ENCODE measurements around the gene PARP11. TPM values are rescaled to one million over a fixed set of nuclear protein-coding genes. Genes with fewer than 3 reads are reported as not detected.

The PARP11 gene
- total RNA-seq, 4 donors from 2014 or later = 4.5 to 6.2 (median 5.0) TPM

DNA sequence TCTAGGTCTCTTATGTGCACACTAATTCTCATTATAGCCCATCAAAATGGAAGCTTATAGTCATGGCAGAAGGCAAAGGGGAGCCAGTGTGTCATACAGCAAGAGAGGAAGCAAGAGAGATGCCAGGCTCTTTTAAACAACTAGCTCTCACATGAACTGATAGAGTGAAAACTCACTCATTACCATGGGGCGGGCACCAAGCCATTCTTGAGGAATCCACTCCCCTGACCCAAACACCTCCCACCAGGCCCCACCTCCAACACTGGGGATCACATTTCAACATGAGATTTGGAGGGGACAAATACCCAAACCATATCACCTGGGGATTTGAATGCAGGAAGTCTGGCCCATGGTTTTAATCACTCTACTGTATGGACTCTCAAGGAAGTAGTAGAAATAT, 83.4 kb downstream of the PARP11 start:
- no peak for TF ChIP-seq POLR2AphosphoS5 (IDR thresholded peaks at IDR 0.05)
- TF ChIP-seq, protein P1, sequence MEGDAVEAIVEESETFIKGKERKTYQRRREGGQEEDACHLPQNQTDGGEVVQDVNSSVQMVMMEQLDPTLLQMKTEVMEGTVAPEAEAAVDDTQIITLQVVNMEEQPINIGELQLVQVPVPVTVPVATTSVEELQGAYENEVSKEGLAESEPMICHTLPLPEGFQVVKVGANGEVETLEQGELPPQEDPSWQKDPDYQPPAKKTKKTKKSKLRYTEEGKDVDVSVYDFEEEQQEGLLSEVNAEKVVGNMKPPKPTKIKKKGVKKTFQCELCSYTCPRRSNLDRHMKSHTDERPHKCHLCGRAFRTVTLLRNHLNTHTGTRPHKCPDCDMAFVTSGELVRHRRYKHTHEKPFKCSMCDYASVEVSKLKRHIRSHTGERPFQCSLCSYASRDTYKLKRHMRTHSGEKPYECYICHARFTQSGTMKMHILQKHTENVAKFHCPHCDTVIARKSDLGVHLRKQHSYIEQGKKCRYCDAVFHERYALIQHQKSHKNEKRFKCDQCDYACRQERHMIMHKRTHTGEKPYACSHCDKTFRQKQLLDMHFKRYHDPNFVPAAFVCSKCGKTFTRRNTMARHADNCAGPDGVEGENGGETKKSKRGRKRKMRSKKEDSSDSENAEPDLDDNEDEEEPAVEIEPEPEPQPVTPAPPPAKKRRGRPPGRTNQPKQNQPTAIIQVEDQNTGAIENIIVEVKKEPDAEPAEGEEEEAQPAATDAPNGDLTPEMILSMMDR (IDR thresholded peaks at IDR 0.05) = no peak
- TF ChIP-seq EP300 (IDR thresholded peaks at IDR 0.05; ENCODE audit: low read depth) = no peak
- TF ChIP-seq POLR2A (IDR thresholded peaks at IDR 0.05) = no peak
- Histone ChIP-seq H3K9me3 (no peaks in the 10 kb centered on the region), H3K4me3 (no peak overlapping the region), H3K27me3 (no peaks in the 10 kb centered on the region), H3K36me3 (no peaks in the 10 kb centered on the region), H3K27ac (no peak overlapping the region), H3K4me1 (no peaks in the 10 kb centered on the region)
- DNase-seq = no peak
- in situ Hi-C loops (cut with MboI; ENCODE audit: low pct_ligation_motif_present in 1 of 4, low pct_unique_long_range_greater_than_20kb in 1 of 4, low sequenced_read_pairs in 3 of 4) (loop anchor here in 3 of 4 donors (10.0 to 25.0 kb wide), 2 partner anchors 495 to 503 kb away; no protein-coding TSS in a partner anchor), intact Hi-C loops (cut with DNase I; ENCODE audit: low total_unique reads) (no loop called here)
- 75 to 100% methylated on average over 1 of the region's 1 CpG for WGBS, 2 donors (ENCODE audit: low coverage in 1 of 2)

DNA sequence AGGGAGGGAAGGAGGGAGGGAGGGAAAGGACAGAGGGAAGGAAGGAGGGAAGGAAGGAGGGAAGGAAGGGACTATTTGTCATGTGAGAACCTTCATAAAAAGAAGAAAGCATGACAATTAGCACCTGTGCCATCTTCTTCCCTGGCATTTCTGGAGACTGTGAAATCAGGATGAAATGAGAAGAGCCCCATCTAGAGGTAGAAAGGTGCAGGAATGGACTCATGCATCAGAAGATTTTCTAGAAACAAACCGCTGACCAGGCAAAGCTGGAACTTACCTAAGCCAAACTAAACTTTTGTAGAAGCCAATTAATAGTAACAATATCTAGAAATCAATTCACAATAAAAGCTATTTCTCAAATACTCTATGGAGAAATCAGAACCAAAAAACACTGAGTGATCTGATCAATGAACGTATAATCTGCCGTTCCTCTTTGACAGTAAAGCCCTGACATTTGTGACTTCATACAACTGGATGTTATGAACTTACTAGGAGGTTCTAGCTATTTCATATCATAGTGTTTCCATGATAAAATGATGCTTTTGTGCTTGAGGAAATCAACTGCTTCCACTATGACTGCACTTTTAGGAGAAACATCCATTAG, 95.9 kb downstream of the PARP11 start:
- Histone ChIP-seq H3K4me3 (no peak overlapping the region), H3K9me3 (no peaks in the 10 kb centered on the region), H3K36me3 (no peaks in the 10 kb centered on the region), H3K27me3 (no peaks in the 10 kb centered on the region), H3K4me1 (no peaks in the 10 kb centered on the region), H3K27ac (no peak overlapping the region)
- WGBS, 2 donors (ENCODE audit: low coverage in 1 of 2) = 54 to 65% methylated on average over 3 of the region's 3 CpGs
- DNase-seq = no peak
- in situ Hi-C loops (cut with MboI; ENCODE audit: low pct_ligation_motif_present in 1 of 4, low pct_unique_long_range_greater_than_20kb in 1 of 4, low sequenced_read_pairs in 3 of 4) (loop anchor here in 3 of 4 donors (5.0 to 25.0 kb wide), 3 partner anchors 113 to 490 kb away; no protein-coding TSS in a partner anchor), intact Hi-C loops (cut with DNase I; ENCODE audit: low total_unique reads) (loop anchor here (10.0 kb wide), 1 partner anchor 473 kb away; no protein-coding TSS in a partner anchor)
- TF ChIP-seq, protein P1 (IDR thresholded peaks at IDR 0.05) = peak; percentile 58 to 75 (median 67)
- TF ChIP-seq EP300 (IDR thresholded peaks at IDR 0.05; ENCODE audit: low read depth) = no peak

DNA sequence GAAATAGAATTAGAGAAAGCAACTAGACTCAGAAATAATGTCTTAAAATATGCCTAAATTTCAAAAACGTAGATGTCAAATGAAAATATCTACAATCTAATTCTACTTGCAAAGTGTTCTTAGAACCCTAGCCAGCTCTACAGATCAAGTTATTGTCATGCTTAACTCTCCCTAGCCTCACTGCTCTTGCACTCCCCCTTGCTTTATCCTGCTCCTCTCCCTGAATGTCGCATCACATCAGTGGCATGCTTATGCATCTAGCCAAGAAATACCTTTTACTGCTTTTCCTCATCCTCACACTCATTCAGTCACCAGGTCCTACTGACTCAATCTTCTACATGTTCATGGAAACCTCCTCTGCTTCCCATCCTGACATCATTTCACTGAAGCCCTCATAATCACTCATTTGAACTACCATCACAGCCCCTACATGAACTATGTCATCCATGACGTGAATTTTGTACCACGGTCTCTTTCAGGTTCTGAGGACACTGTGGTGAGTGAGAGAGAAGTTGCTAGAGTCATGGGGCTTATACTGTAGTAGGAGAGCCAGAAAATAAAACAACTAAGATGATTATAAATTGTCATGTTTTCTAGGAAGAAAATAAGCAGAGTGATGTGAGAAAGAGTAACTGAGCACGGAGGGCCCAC, 97.7 kb downstream of the PARP11 start:
- Histone ChIP-seq H3K27ac (no peak overlapping the region), H3K27me3 (no peaks in the 10 kb centered on the region), H3K4me3 (no peak overlapping the region), H3K4me1 (no peaks in the 10 kb centered on the region), H3K36me3 (no peaks in the 10 kb centered on the region), H3K9me3 (no peaks in the 10 kb centered on the region)
- intact Hi-C loops (cut with DNase I; ENCODE audit: low total_unique reads) (loop anchor here (10.0 kb wide), 1 partner anchor 471 kb away; no protein-coding TSS in a partner anchor), in situ Hi-C loops (cut with MboI; ENCODE audit: low pct_ligation_motif_present in 1 of 4, low pct_unique_long_range_greater_than_20kb in 1 of 4, low sequenced_read_pairs in 3 of 4) (loop anchor here in 3 of 4 donors (5.0 to 25.0 kb wide), 3 partner anchors 111 to 488 kb away; no protein-coding TSS in a partner anchor)
- TF ChIP-seq, protein P1 (IDR thresholded peaks at IDR 0.05) = no peak
- no peak for TF ChIP-seq EP300 (IDR thresholded peaks at IDR 0.05; ENCODE audit: low read depth)
- TF ChIP-seq POLR2AphosphoS5 (IDR thresholded peaks at IDR 0.05) = no peak
- no peak for DNase-seq
- WGBS, 2 donors (ENCODE audit: low coverage in 1 of 2) = 76 to 84% methylated on average over 5 of the region's 5 CpGs

DNA sequence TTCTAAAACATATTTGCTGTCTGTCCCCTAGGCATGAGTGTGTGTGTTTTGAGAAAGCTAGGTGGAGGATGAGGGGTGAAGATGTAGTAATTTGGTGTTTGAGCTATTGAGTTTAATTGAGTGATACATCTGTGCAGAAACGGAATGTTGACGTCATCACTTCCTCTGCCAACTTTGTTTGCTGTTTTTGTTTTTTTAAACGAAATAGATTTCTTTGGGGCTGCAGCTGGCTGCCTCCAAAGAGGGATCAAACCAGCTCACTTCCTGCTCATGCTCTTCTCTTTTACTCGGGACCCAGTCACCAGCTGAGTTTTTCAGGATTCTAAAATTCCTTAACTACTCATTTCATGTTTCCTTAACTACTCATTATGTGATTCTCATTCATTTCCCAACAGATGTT, 100.8 kb downstream of the PARP11 start:
- Histone ChIP-seq H3K27me3 (no peaks in the 10 kb centered on the region), H3K9me3 (no peaks in the 10 kb centered on the region), H3K4me1 (no peaks in the 10 kb centered on the region), H3K27ac (no peak overlapping the region), H3K4me3 (no peak overlapping the region), H3K36me3 (no peaks in the 10 kb centered on the region)
- in situ Hi-C loops (cut with MboI; ENCODE audit: low pct_ligation_motif_present in 1 of 4, low pct_unique_long_range_greater_than_20kb in 1 of 4, low sequenced_read_pairs in 3 of 4) (loop anchor here in 1 of 4 donors (10.0 kb wide), 1 partner anchor 108 kb away; no protein-coding TSS in a partner anchor), intact Hi-C loops (cut with DNase I; ENCODE audit: low total_unique reads) (loop anchor here (10.0 kb wide), 1 partner anchor 468 kb away; no protein-coding TSS in a partner anchor)
- WGBS, 2 donors (ENCODE audit: low coverage in 1 of 2) = 42 to 53% methylated on average over 4 of the region's 4 CpGs
- TF ChIP-seq POLR2A (IDR thresholded peaks at IDR 0.05) (no peak), POLR2AphosphoS5 (IDR thresholded peaks at IDR 0.05) (no peak), EP300 (IDR thresholded peaks at IDR 0.05; ENCODE audit: low read depth) (no peak)
- TF ChIP-seq, protein P1 (IDR thresholded peaks at IDR 0.05) = no peak
- no peak for DNase-seq
